Panc1 (cell line): Measurements from ENCODE around the gene ARID1A. TPM values are rescaled to one million over a fixed set of nuclear protein-coding genes. Genes with fewer than 3 reads are reported as not detected.
A peak's percentile ranks its signal among the peaks of the same experiment; 100 is the strongest.

Experiments used
- ATAC-seq: fragments of 200-7000 bp; cut with Tn5 transposase; 2 replicates; pipeline ENCODE4 v1.9.1; 2020; ENCODE audit warnings: mild to moderate bottlenecking, moderate library complexity
- BruUV-seq: library from RNA; stranded (reverse); fragments of 400-500 nt; replicated peaks from 2 replicates; lab custom pipeline; 2021; lab: Mats Ljungman, UMichigan
- CTCF ChIA-PET: fragments of 300-600 bp; sonication (Branson Sonifier 250); formaldehyde crosslinking; loops from one replicate; lab custom pipeline; 2022; ENCODE audit warnings: antibody characterized with exemption; lab: Charles Lee
- POLR2A ChIA-PET: fragments of 300-600 bp; sonication (Branson Sonifier 250); formaldehyde crosslinking; loops from one replicate; lab custom pipeline; 2022; ENCODE audit warnings: antibody characterized with exemption; lab: Charles Lee
- DNase-seq: peaks from one replicate; pipeline ENCODE4 v3.0.0-alpha.2; 2010; ENCODE audit warnings: low read depth, low spot score
- H3K27ac ChIP-seq: 2 replicates; pipeline ENCODE4 v1.5.1; 2011; ENCODE audit warnings: mild to moderate bottlenecking, low read length, inconsistent platforms
- H3K27me3 ChIP-seq: fragments of 200-500 bp; sonication (Bioruptor generic); 2 replicates; pipeline ENCODE4 v1.6.0; 2014; ENCODE audit warnings: low read length, inconsistent platforms; ENCODE audit not compliant: control insufficient read depth, insufficient read depth
- H3K36me3 ChIP-seq: fragments of 200-500 bp; sonication (Bioruptor generic); 2 replicates; pipeline ENCODE4 v1.5.1; 2014; ENCODE audit warnings: inconsistent platforms, mild to moderate bottlenecking, low read length, moderate library complexity; ENCODE audit not compliant: control insufficient read depth, insufficient read depth
- H3K4me1 ChIP-seq: 2 replicates; pipeline ENCODE4 v1.5.1; 2011; ENCODE audit warnings: inconsistent platforms, mild to moderate bottlenecking, low read length, moderate library complexity; ENCODE audit not compliant: control insufficient read depth, insufficient read depth
- H3K4me3 ChIP-seq, 2 experiments: 2 replicates each; pipeline ENCODE4 v1.5.1; 2011 to 2012; ENCODE audit warnings: low read depth in 2 of 2, low read length in 2 of 2, mild to moderate bottlenecking in 2 of 2, inconsistent platforms in 1 of 2, moderate library complexity in 1 of 2
- H3K9me3 ChIP-seq: fragments of 200-500 bp; sonication (Bioruptor generic); 2 replicates; pipeline ENCODE4 v1.5.1; 2014; ENCODE audit warnings: low read depth, mild to moderate bottlenecking, inconsistent platforms, low read length, moderate library complexity; ENCODE audit not compliant: control insufficient read depth, insufficient read depth
- CTCF ChIP-seq: fragments of 450-650 bp; IDR thresholded peaks from 2 replicates; pipeline ENCODE4 v1.5.1; 2017; ENCODE audit warnings: mild to moderate bottlenecking
- POLR2AphosphoS5 ChIP-seq: IDR thresholded peaks from 2 replicates; pipeline ENCODE4 v1.6.1; 2012; ENCODE audit warnings: mild to moderate bottlenecking, low read depth, low read length, moderate library complexity
- REST ChIP-seq, 2 experiments: IDR thresholded peaks; 2 replicates each; pipeline ENCODE4 v1.6.1; 2011 to 2012; ENCODE audit warnings: low read depth in 2 of 2, control low read depth in 1 of 2, low read length in 1 of 2, mild to moderate bottlenecking in 1 of 2, moderate library complexity in 1 of 2; ENCODE audit not compliant: insufficient read depth in 1 of 2
- SIN3A ChIP-seq: IDR thresholded peaks from 2 replicates; pipeline ENCODE4 v1.6.1; 2012; ENCODE audit warnings: low read depth, mild to moderate bottlenecking, low read length, moderate library complexity, borderline replicate concordance; ENCODE audit not compliant: insufficient read depth
- TCF7L2 ChIP-seq: IDR thresholded peaks from 2 replicates; pipeline ENCODE4 v1.6.1; 2011; ENCODE audit warnings: mild to moderate bottlenecking, low read depth, low read length, inconsistent platforms
- in situ Hi-C: cut with HindIII; loops from 2 replicates; pipeline ENCODE4 v1.10.0; 2016; ENCODE audit warnings: low sequenced_read_pairs, low pct_unique_long_range_greater_than_20kb
- intact Hi-C: fragments of 100-400 bp; cut with micrococcal nuclease; formaldehyde crosslinking; loops from one replicate; pipeline ENCODE4 v1.10.0; 2022; ENCODE audit not compliant: unreplicated experiment
- total RNA-seq: library from RNA; stranded (reverse); gene quantifications from one replicate; pipeline ENCODE4 v1.2.1, GENCODE V29; 2021; ENCODE audit not compliant: unreplicated experiment

Gene ARID1A
- total RNA-seq, 1 experiment from 2014 or later, result 110 TPM

GRCh38 chr1:26723013-26723991 lies 27.5 kb downstream of the ARID1A start:
- intact Hi-C loops, result no loop called here
- peak overlapping the region; percentile 5 for H3K27ac ChIP-seq

GRCh38 chr1:26724118-26724517 lies 28.3 kb downstream of the ARID1A start:
- ATAC-seq (no peak), DNase-seq (no peak)
- Histone ChIP-seq H3K27ac (no peak overlapping the region), H3K9me3 (no peaks in the 10 kb centered on the region), H3K36me3 (no peaks in the 10 kb centered on the region), H3K4me3 (no peak overlapping the region), H3K27me3 (no peaks in the 10 kb centered on the region), H3K4me1 (peaks cover 65% of the 10 kb centered on the region)
- CTCF ChIA-PET, result no interaction called here
- no peak for TF ChIP-seq REST (IDR thresholded peaks at IDR 0.05; ENCODE audit: insufficient read depth in 1 of 2, low read depth in 2 of 2, low read length in 1 of 2)
- TF ChIP-seq SIN3A, result no peak
- no peak for TF ChIP-seq CTCF
- TF ChIP-seq POLR2AphosphoS5, result no peak
- no peak for TF ChIP-seq TCF7L2
- POLR2A ChIA-PET, result interaction anchor here (0.5 to 0.6 kb wide), 6 partner anchors 8 to 110 kb away, joined by 4 to 18 read pairs (median 5); partner anchors contain the start of gene ARID1A
- no TSS peak for BruUV-seq
- in situ Hi-C loops (no loop called here), intact Hi-C loops (no loop called here)

More at GRCh38 chr1:26723013-26723991, 27.5 kb downstream of the ARID1A start:
- in situ Hi-C loops, result no loop called here
- TF ChIP-seq SIN3A (0 out of 2 replicates have a peak, but pooled peaks have one; percentile 13), TCF7L2 (peak; percentile 28; the same call in 1 of the 2 replicates), REST (IDR thresholded peaks at IDR 0.05; ENCODE audit: insufficient read depth in 1 of 2, low read depth in 2 of 2, low read length in 1 of 2) (no peak), POLR2AphosphoS5 (0 out of 2 replicates have a peak, but pooled peaks have one; percentile 5)
- DNase-seq (no peak), ATAC-seq (peak; percentile 83)
- Histone ChIP-seq H3K36me3 (no peaks in the 10 kb centered on the region), H3K27me3 (no peaks in the 10 kb centered on the region), H3K4me1 (peaks cover 69% of the 10 kb centered on the region), H3K9me3 (no peaks in the 10 kb centered on the region), H3K4me3 (peak overlapping the region in 1 of 2 experiments; percentile 6; a peak in 2 of 4 replicates)
- CTCF ChIA-PET, result interaction anchor here (0.6 kb wide), 2 partner anchors 17 to 125 kb away, joined by 4 to 8 read pairs; no protein-coding TSS in a partner anchor
- POLR2A ChIA-PET, result interaction anchor here (0.5 to 0.7 kb wide), 8 partner anchors 27 to 200 kb away, joined by 3 to 18 read pairs (median 5); partner anchors contain the start of gene ARID1A
- TSS peak; percentile 2 for BruUV-seq
